ENCODE measurements around the gene C11orf21.

DNA sequence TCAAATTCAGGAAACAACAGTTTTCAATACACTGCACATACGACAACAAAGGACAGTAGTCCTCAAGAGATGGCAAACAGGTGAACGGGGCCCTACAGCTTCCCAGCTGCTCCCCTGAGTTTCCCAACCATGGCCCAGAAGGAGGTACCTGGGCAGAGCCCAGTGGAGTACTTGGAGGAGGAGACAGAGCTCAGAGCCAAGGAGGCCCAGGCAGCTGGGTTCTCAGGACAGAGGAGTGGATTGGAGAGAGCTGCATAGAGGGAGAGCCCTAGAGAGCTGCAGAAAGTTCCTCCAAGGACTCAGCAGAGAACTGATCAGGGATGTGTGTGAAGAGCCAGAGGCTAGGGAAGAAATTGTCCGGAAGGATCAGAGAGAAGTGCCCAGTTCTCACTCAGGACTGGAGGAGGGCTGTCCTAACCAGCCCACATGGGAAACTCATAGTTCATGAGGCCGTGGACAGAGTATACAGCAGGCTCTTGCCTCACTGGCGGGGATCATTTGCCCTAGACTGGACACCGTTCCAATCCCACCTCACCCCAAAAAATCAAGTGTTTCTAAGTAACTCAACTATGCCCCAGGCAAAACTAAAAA is 23.7 kb downstream of the C11orf21 start:
- TF ChIP-seq POLR2A (IDR thresholded peaks at IDR 0.05) (no peak), EP300 (IDR thresholded peaks at IDR 0.05) (no peak)
- TF ChIP-seq, protein P1, sequence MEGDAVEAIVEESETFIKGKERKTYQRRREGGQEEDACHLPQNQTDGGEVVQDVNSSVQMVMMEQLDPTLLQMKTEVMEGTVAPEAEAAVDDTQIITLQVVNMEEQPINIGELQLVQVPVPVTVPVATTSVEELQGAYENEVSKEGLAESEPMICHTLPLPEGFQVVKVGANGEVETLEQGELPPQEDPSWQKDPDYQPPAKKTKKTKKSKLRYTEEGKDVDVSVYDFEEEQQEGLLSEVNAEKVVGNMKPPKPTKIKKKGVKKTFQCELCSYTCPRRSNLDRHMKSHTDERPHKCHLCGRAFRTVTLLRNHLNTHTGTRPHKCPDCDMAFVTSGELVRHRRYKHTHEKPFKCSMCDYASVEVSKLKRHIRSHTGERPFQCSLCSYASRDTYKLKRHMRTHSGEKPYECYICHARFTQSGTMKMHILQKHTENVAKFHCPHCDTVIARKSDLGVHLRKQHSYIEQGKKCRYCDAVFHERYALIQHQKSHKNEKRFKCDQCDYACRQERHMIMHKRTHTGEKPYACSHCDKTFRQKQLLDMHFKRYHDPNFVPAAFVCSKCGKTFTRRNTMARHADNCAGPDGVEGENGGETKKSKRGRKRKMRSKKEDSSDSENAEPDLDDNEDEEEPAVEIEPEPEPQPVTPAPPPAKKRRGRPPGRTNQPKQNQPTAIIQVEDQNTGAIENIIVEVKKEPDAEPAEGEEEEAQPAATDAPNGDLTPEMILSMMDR (IDR thresholded peaks at IDR 0.05): no peak

All from upper lobe of left lung (tissue), 4 donors.